ENCODE results near the gene MBD1.
"Not testable (repeated sequence)": the region's sequence is repeated elsewhere in the genome, so short reads cannot be mapped to it uniquely, and the experiment has no call there.

Gene MBD1

DNA sequence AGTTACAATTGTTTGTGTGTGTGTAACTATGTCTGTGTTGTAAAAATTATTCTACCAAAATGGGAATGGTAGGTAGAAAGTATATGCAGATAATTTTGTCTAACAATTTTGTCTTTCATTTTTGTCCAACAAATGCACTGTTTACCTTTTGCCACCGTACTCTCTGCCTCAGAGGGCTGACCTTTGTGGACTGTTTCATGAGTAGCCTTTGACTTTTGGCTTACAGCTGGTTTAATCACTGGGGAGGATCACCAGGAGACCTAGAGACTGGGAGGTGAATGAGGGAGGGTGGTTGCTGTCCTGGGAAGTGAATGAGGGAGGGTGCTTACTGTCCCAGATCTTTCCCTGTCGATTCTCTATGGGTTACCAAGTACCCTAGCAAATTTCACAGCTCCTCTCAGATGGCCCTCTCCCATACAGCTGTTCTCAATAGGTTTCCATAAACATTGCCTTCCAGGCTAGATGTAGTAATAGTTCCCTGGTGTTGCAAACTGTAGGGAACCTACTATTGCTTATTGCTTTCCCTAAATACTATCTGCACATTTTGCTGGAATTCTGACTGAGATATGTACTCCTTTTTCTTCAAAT is 32.6 kb upstream of the MBD1 start:
- DNase-seq (ENCODE audit: extremely low spot score): no peak
- POLR2A ChIA-PET: no interaction called here
- CTCF ChIA-PET: no interaction called here
- TF ChIP-seq ZNF384 (IDR thresholded peaks at IDR 0.05): no peak
- no peak for TF ChIP-seq ARNT (IDR thresholded peaks at IDR 0.05)
- no peak for TF ChIP-seq FOXM1 (IDR thresholded peaks at IDR 0.05; ENCODE audit: borderline replicate concordance)
- TF ChIP-seq TARDBP (IDR thresholded peaks at IDR 0.05): no peak
- TF ChIP-seq, protein P1, sequence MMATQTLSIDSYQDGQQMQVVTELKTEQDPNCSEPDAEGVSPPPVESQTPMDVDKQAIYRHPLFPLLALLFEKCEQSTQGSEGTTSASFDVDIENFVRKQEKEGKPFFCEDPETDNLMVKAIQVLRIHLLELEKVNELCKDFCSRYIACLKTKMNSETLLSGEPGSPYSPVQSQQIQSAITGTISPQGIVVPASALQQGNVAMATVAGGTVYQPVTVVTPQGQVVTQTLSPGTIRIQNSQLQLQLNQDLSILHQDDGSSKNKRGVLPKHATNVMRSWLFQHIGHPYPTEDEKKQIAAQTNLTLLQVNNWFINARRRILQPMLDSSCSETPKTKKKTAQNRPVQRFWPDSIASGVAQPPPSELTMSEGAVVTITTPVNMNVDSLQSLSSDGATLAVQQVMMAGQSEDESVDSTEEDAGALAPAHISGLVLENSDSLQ (IDR thresholded peaks at IDR 0.05): no peak
- no peak for TF ChIP-seq L3MBTL2 (conservative IDR thresholded peaks at IDR 0.05)
- TF ChIP-seq SUZ12 (IDR thresholded peaks at IDR 0.05): no peak
- no peak for TF ChIP-seq NFRKB (IDR thresholded peaks at IDR 0.05)
- TF ChIP-seq BHLHE40 (IDR thresholded peaks at IDR 0.05; ENCODE audit: borderline replicate concordance): no peak
- TF ChIP-seq FOXK2 (IDR thresholded peaks at IDR 0.05): no peak
- no peak for TF ChIP-seq ELF4 (IDR thresholded peaks at IDR 0.05)

DNA sequence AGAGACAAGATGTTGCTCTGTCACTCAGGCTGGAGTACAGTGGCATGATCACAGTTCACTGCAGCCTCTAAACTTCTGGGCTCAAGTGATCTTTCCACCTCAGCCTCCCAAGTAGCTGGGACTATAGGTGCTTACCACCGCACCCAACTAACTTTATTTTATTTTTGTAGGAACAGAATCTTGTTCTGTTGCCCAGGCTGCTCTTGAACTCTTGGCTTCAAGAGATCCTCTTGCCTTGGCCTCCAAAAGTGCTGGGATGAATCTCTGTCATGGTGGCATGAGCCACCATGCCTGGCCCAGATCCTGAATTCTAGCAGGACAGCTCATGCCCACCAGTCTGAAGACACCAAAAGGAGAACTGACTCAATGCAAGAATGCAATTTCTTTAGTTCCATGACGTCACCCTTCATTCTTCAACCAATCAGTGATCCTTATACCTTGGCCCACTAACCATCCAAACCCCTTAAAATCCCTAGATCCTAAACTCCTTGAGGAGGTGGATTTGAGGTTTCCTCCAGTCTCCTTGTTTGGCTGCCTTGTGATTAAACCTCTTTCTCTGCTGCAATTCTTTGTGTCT is 31.8 kb upstream of the MBD1 start:
- ChIA-PET CTCF (no interaction called here), POLR2A (no interaction called here)
- DNase-seq (ENCODE audit: extremely low spot score): no peak
- TF ChIP-seq HDGF (IDR thresholded peaks at IDR 0.05; ENCODE audit: borderline replicate concordance) (no peak), CTBP1 (IDR thresholded peaks at IDR 0.05; ENCODE audit: borderline replicate concordance) (no peak), FOXM1 (IDR thresholded peaks at IDR 0.05; ENCODE audit: borderline replicate concordance) (no peak), LEF1 (IDR thresholded peaks at IDR 0.05; ENCODE audit: borderline replicate concordance) (no peak), SP1 (IDR thresholded peaks at IDR 0.05) (no peak), ZNF384 (IDR thresholded peaks at IDR 0.05) (no peak), FOXK2 (IDR thresholded peaks at IDR 0.05) (no peak), ELF4 (IDR thresholded peaks at IDR 0.05) (no peak), BHLHE40 (IDR thresholded peaks at IDR 0.05; ENCODE audit: borderline replicate concordance) (no peak), FOXA1 (IDR thresholded peaks at IDR 0.05) (no peak), SUZ12 (IDR thresholded peaks at IDR 0.05) (no peak), ARNT (IDR thresholded peaks at IDR 0.05) (no peak), NFRKB (IDR thresholded peaks at IDR 0.05) (no peak), TARDBP (IDR thresholded peaks at IDR 0.05) (no peak), L3MBTL2 (conservative IDR thresholded peaks at IDR 0.05) (no peak)
- TF ChIP-seq, protein P1 (IDR thresholded peaks at IDR 0.05): no peak

DNA sequence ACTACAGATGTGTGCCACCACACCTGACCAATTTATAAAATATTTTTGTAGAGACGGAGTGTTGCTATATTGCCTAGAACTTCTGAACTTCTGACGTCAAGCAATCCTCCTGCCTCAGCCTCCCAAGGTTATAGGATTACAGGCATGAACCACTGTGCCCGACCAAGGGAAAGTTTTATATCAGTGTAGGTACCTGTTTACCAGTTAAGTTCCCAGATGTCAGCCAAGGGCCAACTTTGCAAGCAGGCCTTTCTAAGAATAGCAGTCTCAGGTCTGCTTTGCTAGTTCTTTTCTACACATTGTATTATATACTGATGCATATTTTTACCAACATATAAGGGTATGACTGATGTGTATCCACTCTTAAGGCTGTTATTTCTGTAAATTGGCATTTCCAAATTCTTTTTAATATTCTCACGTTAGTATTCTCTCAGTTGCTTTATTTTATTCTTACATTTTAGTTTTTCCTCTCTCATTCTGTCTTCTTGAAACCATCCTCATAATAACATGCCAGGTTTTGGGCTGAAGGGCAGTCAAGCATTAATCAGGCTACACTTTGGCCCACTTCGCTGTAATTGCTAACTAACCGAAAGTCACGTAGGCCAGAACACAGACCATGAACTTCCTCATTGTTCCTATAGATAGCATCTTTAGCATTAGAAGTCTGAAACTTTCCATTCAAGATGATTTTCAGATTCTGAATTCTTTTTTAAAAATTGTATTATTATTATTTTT is 31.1 kb upstream of the MBD1 start:
- ChIA-PET CTCF (no interaction called here), POLR2A (no interaction called here)
- no peak for DNase-seq (ENCODE audit: extremely low spot score)
- TF ChIP-seq, protein P1 (IDR thresholded peaks at IDR 0.05): no peak
- TF ChIP-seq SUZ12 (IDR thresholded peaks at IDR 0.05) (no peak), CTBP1 (IDR thresholded peaks at IDR 0.05; ENCODE audit: borderline replicate concordance) (no peak), FOXM1 (IDR thresholded peaks at IDR 0.05; ENCODE audit: borderline replicate concordance) (no peak), L3MBTL2 (conservative IDR thresholded peaks at IDR 0.05) (no peak), SP1 (IDR thresholded peaks at IDR 0.05) (no peak), ARNT (IDR thresholded peaks at IDR 0.05) (no peak), ELF4 (IDR thresholded peaks at IDR 0.05) (no peak), FOXK2 (IDR thresholded peaks at IDR 0.05) (no peak), LEF1 (IDR thresholded peaks at IDR 0.05; ENCODE audit: borderline replicate concordance) (no peak), TARDBP (IDR thresholded peaks at IDR 0.05) (no peak), NFRKB (IDR thresholded peaks at IDR 0.05) (no peak), BHLHE40 (IDR thresholded peaks at IDR 0.05; ENCODE audit: borderline replicate concordance) (no peak), FOXA1 (IDR thresholded peaks at IDR 0.05) (no peak), ZNF384 (IDR thresholded peaks at IDR 0.05) (no peak), HDGF (IDR thresholded peaks at IDR 0.05; ENCODE audit: borderline replicate concordance) (no peak)

DNA sequence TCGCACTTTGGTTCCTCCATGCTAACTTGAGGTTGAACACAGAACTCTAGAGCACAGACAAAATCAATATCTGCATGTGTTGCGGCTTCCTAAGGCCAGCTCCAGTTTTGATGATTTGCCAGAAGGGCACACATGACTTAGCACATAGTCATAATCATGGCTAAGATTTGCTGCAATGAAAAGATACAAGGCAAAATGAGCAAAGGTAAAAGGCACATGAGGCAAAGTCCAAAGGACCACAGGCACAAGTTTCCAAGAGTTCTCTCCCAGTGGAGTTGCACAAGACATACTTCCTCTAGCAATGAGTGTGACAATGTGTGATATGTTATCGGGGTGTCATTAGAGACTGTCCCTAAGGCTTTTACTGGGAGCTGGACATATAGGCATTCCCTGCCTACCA is 30.3 kb upstream of the MBD1 start:
- no peak for TF ChIP-seq FOXM1 (IDR thresholded peaks at IDR 0.05; ENCODE audit: borderline replicate concordance)
- TF ChIP-seq HDGF (IDR thresholded peaks at IDR 0.05; ENCODE audit: borderline replicate concordance): no peak
- TF ChIP-seq, protein P1 (IDR thresholded peaks at IDR 0.05): no peak
- no peak for TF ChIP-seq SP1 (IDR thresholded peaks at IDR 0.05)
- TF ChIP-seq TARDBP (IDR thresholded peaks at IDR 0.05): no peak
- TF ChIP-seq NFRKB (IDR thresholded peaks at IDR 0.05): no peak
- ChIA-PET POLR2A (no interaction called here), CTCF (no interaction called here)
- DNase-seq (ENCODE audit: extremely low spot score): no peak

DNA sequence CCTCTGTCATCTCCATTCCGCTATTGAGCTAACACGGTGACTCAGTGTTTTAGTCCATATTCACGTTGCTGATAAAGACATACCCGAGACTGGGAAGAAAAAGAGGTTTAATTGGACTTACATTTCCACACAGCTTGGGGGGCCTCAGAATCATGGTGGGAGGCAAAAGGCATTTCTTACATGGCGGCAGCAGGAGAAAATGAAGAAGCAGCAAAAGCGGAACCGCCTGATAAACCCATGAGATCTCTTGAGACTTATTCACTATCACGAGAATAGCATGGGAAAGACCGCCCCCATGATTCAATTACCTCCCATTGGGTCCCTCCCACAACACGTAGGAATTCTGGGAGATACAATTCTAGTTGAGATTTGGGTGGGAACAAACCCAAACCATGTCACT is 28.8 kb upstream of the MBD1 start:
- ChIA-PET CTCF (interaction anchor here (0.8 kb wide), 1 partner anchor 47 kb away, joined by 5 read pairs; no protein-coding TSS in a partner anchor), POLR2A (no interaction called here)
- no peak for DNase-seq (ENCODE audit: extremely low spot score)
- TF ChIP-seq ELF4 (IDR thresholded peaks at IDR 0.05) (no peak), SUZ12 (IDR thresholded peaks at IDR 0.05) (no peak), FOXM1 (IDR thresholded peaks at IDR 0.05; ENCODE audit: borderline replicate concordance) (no peak), L3MBTL2 (conservative IDR thresholded peaks at IDR 0.05) (no peak), FOXK2 (IDR thresholded peaks at IDR 0.05) (no peak), ARNT (IDR thresholded peaks at IDR 0.05) (no peak), SP1 (IDR thresholded peaks at IDR 0.05) (no peak), ZNF384 (IDR thresholded peaks at IDR 0.05) (no peak), BHLHE40 (IDR thresholded peaks at IDR 0.05; ENCODE audit: borderline replicate concordance) (no peak), FOXA1 (IDR thresholded peaks at IDR 0.05) (no peak), HDGF (IDR thresholded peaks at IDR 0.05; ENCODE audit: borderline replicate concordance) (no peak), NFRKB (IDR thresholded peaks at IDR 0.05) (no peak), TARDBP (IDR thresholded peaks at IDR 0.05) (no peak), LEF1 (IDR thresholded peaks at IDR 0.05; ENCODE audit: borderline replicate concordance) (no peak)
- TF ChIP-seq, protein P1 (IDR thresholded peaks at IDR 0.05): no peak

DNA sequence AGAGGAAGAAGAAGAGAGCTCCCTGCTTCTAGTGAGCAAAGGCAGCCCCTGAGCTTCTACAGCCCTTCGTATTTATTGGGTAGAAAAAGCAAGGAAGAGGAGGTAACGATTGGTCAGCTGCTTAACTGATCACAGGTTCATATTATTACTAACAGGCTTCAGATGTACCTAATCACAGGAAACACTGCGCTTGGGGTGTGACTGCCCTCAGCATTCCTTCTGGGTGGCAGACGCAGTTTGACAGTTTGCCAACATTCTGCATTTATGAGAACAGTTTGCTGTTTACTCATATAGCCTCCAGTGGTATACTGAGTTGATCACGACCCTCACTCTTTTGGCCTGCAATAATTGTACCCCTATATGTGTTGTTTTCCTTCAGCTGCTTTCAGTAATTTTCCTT is 27.5 kb upstream of the MBD1 start:
- POLR2A ChIA-PET; DNase-seq (ENCODE audit: extremely low spot score); CTCF ChIA-PET: not testable (repeated sequence)
